ENCODE results near the gene QSER1. TPM values are rescaled to one million over a fixed set of nuclear protein-coding genes. Genes with fewer than 3 reads are reported as not detected.

QSER1 gene
- total and polyA plus RNA-seq, 9 of the 15 experiments (the other 6 are each of a cell fraction or from before 2014, with no cell fraction given): 5.8 to 33.6 (median 22.3) TPM

DNA sequence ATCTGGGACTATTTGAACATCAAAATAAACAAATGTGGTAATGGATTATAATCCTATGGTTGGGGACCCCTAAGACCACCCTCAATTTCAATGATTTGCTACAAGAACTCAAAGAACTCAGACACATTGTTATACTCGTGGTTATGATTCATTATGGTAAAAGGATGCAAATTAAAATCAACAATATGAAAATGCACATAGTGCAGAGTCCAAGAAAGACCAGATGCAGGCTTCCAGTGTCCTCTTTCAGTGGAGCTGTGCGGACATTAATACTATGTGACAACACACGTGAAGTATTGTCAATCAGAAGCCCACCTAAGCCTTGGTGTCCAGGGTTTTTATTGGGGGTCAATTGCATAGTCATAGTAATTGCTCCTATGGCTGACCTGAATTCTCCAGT lies 9.2 kb upstream of the QSER1 start:
- no peak overlapping the region for H3K27ac ChIP-seq (ENCODE audit: extremely low read depth, low read depth, low read length)
- H3K9ac ChIP-seq (ENCODE audit: insufficient read depth in 1 of 2, low read depth in 2 of 2, low read length in 2 of 2): no peak overlapping the region
- no peak for TF ChIP-seq XRCC4 (IDR thresholded peaks at IDR 0.05; ENCODE audit: extremely low read depth, insufficient read depth, insufficient read length)
- TF ChIP-seq ZBTB49 (CRISPR knock-in tag; IDR thresholded peaks at IDR 0.05; ENCODE audit: borderline replicate concordance): no peak
- TF ChIP-seq TAF7 (tag; IDR thresholded peaks at IDR 0.05): no peak
- ATAC-seq (no peak), FAIRE-seq (no peak), DNase-seq (ENCODE audit: extremely low read depth in 1 of 4, low spot score in 3 of 4) (no peak)
- peaks cover 0 to 6% of the 10 kb centered on the region in 2 experiments; a peak in 2 of 5 replicates for H3K27me3 ChIP-seq (ENCODE audit: control insufficient read depth in 2 of 2, insufficient read depth in 2 of 2, low read length in 2 of 2)
- in situ Hi-C loops (cut with MboI): no loop called here
- H2AFZ ChIP-seq (ENCODE audit: low read depth, low read length): no peak overlapping the region
- CTCF ChIA-PET (ENCODE audit: low intra/inter-chr PET ratio): no interaction called here
- no peaks in the 10 kb centered on the region for H4K20me1 ChIP-seq (replicated peaks; ENCODE audit: control insufficient read depth, insufficient read depth, low read length)
- BruUV-seq (replicated peaks): no TSS peak
- H3K4me1 ChIP-seq (replicated peaks in 1 of 2; ENCODE audit: control insufficient read depth in 2 of 2, insufficient read depth in 2 of 2, low read length in 2 of 2): no peaks in the 10 kb centered on the region
- no peak overlapping the region for H3K4me2 ChIP-seq (ENCODE audit: insufficient read depth, low read length)
- H3K4me3 ChIP-seq: no peak overlapping the region
- H3K36me3 ChIP-seq (ENCODE audit: control insufficient read depth, insufficient read depth, low read length): no peaks in the 10 kb centered on the region
- no peaks in the 10 kb centered on the region for H3K9me3 ChIP-seq (replicated peaks; ENCODE audit: control insufficient read depth, insufficient read depth, low read depth, low read length)
- H3K79me2 ChIP-seq (ENCODE audit: control insufficient read depth, insufficient read depth, low read length): no peaks in the 10 kb centered on the region
- WGBS (ENCODE audit: insufficient coverage, low coverage, missing lambda C conversion rate): 2% methylated on average over 3 of the region's 3 CpGs
- POLR2A ChIA-PET: interaction anchor here (1.9 kb wide), 1 partner anchor 9 kb away, joined by 5 read pairs; the partner anchor contains the start of gene QSER1
- no peaks in the 10 kb centered on the region for H3K9me1 ChIP-seq (ENCODE audit: control insufficient read depth, insufficient read depth, low read length)
- intact Hi-C loops (cut with micrococcal nuclease): loop anchor here (5.0 to 10.0 kb wide), 2 partner anchors 81 to 179 kb away; no protein-coding TSS in a partner anchor
